WTC11 (cell line): Measurements from ENCODE around the gene HYDIN. TPM values are rescaled to one million over a fixed set of nuclear protein-coding genes. Genes with fewer than 3 reads are reported as not detected.

ENCODE experiments used
- ATAC-seq: fragments of 200-7000 bp; cut with Tn5 transposase; 2 replicates; pipeline ENCODE4 v1.10.0; 2021; ENCODE audit warnings: mild to moderate bottlenecking, moderate library complexity
- CTCF ChIA-PET: fragments of 300-600 bp; sonication (Branson Sonifier 250); formaldehyde crosslinking; loops from one replicate; lab custom pipeline; 2021; ENCODE audit warnings: antibody characterized with exemption; lab: Charles Lee
- POLR2A ChIA-PET: fragments of 350-600 bp; sonication (Branson Sonifier 250); formaldehyde crosslinking; loops from one replicate; lab custom pipeline; 2021; ENCODE audit warnings: antibody characterized with exemption; lab: Charles Lee
- DNase-seq: peaks from one replicate; pipeline ENCODE4 v3.0.0; 2021; ENCODE audit warnings: low spot score
- H3K27ac Mint-ChIP-seq: 2 replicates; pipeline ENCODE4 v1.8.0; 2021; ENCODE audit warnings: mixed read lengths
- H3K27me3 Mint-ChIP-seq: 2 replicates; pipeline ENCODE4 v1.8.0; 2021; ENCODE audit warnings: low read depth, mild to moderate bottlenecking, moderate library complexity, mixed read lengths
- H3K36me3 Mint-ChIP-seq: 2 replicates; pipeline ENCODE4 v1.8.0; 2021; ENCODE audit warnings: mixed read lengths
- H3K4me1 Mint-ChIP-seq: 2 replicates; pipeline ENCODE4 v1.8.0; 2022; ENCODE audit warnings: mixed read lengths
- H3K4me3 Mint-ChIP-seq: 2 replicates; pipeline ENCODE4 v1.8.0; 2021; ENCODE audit warnings: mild to moderate bottlenecking, moderate library complexity, mixed read lengths
- H3K9me3 Mint-ChIP-seq: 2 replicates; pipeline ENCODE4 v1.8.0; 2021; ENCODE audit warnings: mixed read lengths
- ARID4B ChIP-seq: sonication (generic); formaldehyde crosslinking; IDR thresholded peaks from 2 replicates; pipeline ENCODE4 v1.8.0; 2023; ENCODE audit warnings: missing genetic modification reagents, mild to moderate bottlenecking, borderline replicate concordance
- CREM ChIP-seq: sonication (generic); formaldehyde crosslinking; IDR thresholded peaks from 2 replicates; pipeline ENCODE4 v1.8.1; 2022; ENCODE audit warnings: mild to moderate bottlenecking, missing genetic modification reagents, moderate library complexity
- CTCF ChIP-seq: fragments of 200-600 bp; IDR thresholded peaks from 2 replicates; pipeline ENCODE4 v1.8.0; 2022; ENCODE audit warnings: antibody characterized with exemption
- ERG ChIP-seq: fragments of 250-450 bp; sonication (Bioruptor Pico); IDR thresholded peaks from 2 replicates; pipeline ENCODE4 v1.8.0; 2021; ENCODE audit warnings: mild to moderate bottlenecking
- ESRRA ChIP-seq: sonication (generic); formaldehyde crosslinking; IDR thresholded peaks from 2 replicates; pipeline ENCODE4 v1.8.1; 2022; ENCODE audit warnings: mild to moderate bottlenecking, missing genetic modification reagents, borderline replicate concordance
- GRHL2 ChIP-seq: fragments of 250-450 bp; sonication (Bioruptor Pico); IDR thresholded peaks from 2 replicates; pipeline ENCODE4 v1.8.0; 2022; ENCODE audit warnings: mild to moderate bottlenecking, moderate library complexity; ENCODE audit not compliant: insufficient replicate concordance, severe bottlenecking
- IRF2 ChIP-seq: sonication (generic); formaldehyde crosslinking; IDR thresholded peaks from 2 replicates; pipeline ENCODE4 v1.8.0; 2022; ENCODE audit warnings: low read depth, missing genetic modification reagents, borderline replicate concordance
- KAT7 ChIP-seq: sonication (generic); formaldehyde crosslinking; IDR thresholded peaks from 2 replicates; pipeline ENCODE4 v1.8.1; 2023; ENCODE audit warnings: missing genetic modification reagents, mild to moderate bottlenecking, borderline replicate concordance
- MAX ChIP-seq: sonication (generic); formaldehyde crosslinking; IDR thresholded peaks from 2 replicates; pipeline ENCODE4 v1.8.0; 2022; ENCODE audit warnings: mild to moderate bottlenecking, missing genetic modification reagents
- MYBL2 ChIP-seq: sonication (generic); formaldehyde crosslinking; IDR thresholded peaks from 2 replicates; pipeline ENCODE4 v1.8.1; 2023; ENCODE audit warnings: mild to moderate bottlenecking, moderate library complexity, missing genetic modification reagents
- NR3C1 ChIP-seq: sonication (generic); formaldehyde crosslinking; conservative IDR thresholded peaks from 2 replicates; pipeline ENCODE4 v1.8.1; 2023; ENCODE audit warnings: low read depth, mild to moderate bottlenecking, missing genetic modification reagents
- RORB ChIP-seq: fragments of 250-450 bp; sonication (Bioruptor Pico); IDR thresholded peaks from 2 replicates; pipeline ENCODE4 v1.9.0; 2021; ENCODE audit warnings: mild to moderate bottlenecking
- SOX15 ChIP-seq: fragments of 250-450 bp; sonication (Bioruptor Pico); IDR thresholded peaks from 2 replicates; pipeline ENCODE4 v1.9.0; 2021; ENCODE audit warnings: mild to moderate bottlenecking
- TEAD4 ChIP-seq: sonication (generic); formaldehyde crosslinking; IDR thresholded peaks from 2 replicates; pipeline ENCODE4 v1.8.0; 2022; ENCODE audit warnings: mild to moderate bottlenecking, missing genetic modification reagents
- USF2 ChIP-seq: sonication (generic); formaldehyde crosslinking; IDR thresholded peaks from 2 replicates; pipeline ENCODE4 v1.8.1; 2023; ENCODE audit warnings: mild to moderate bottlenecking, missing genetic modification reagents, moderate library complexity
- ZBTB21 ChIP-seq: sonication (generic); formaldehyde crosslinking; IDR thresholded peaks from 2 replicates; pipeline ENCODE4 v1.8.1; 2023; ENCODE audit warnings: mild to moderate bottlenecking, missing genetic modification reagents, borderline replicate concordance
- ZBTB43 ChIP-seq: sonication (generic); formaldehyde crosslinking; IDR thresholded peaks from 2 replicates; pipeline ENCODE4 v1.8.1; 2023; ENCODE audit warnings: mild to moderate bottlenecking, missing genetic modification reagents
- ZNF317 ChIP-seq: sonication (generic); formaldehyde crosslinking; IDR thresholded peaks from 2 replicates; pipeline ENCODE4 v1.8.1; 2023; ENCODE audit warnings: low read depth, mild to moderate bottlenecking, moderate library complexity, missing genetic modification reagents, borderline replicate concordance
- ZNF512 ChIP-seq: sonication (generic); formaldehyde crosslinking; IDR thresholded peaks from 2 replicates; pipeline ENCODE4 v1.8.1; 2022; ENCODE audit warnings: missing genetic modification reagents, borderline replicate concordance
- ZNF671 ChIP-seq: fragments of 250-450 bp; sonication (Bioruptor Pico); IDR thresholded peaks from 2 replicates; pipeline ENCODE4 v1.8.0; 2021; ENCODE audit warnings: mild to moderate bottlenecking
- total RNA-seq: library from RNA; stranded (reverse); gene quantifications from 3 replicates; pipeline ENCODE4 v1.2.3, GENCODE V29; 2021

HYDIN gene
- total RNA-seq, 1 experiment from 2014 or later = 2.6 TPM

- TF ChIP-seq ARID4B (CRISPR knock-in tag) (no peak), ESRRA (CRISPR knock-in tag) (no peak), KAT7 (CRISPR knock-in tag) (no peak), ZBTB43 (CRISPR knock-in tag) (no peak), TEAD4 (CRISPR knock-in tag) (no peak)
These were observed 455.1 kb downstream of the HYDIN start (continued) for GRCh38 chr16:70775399-70775798.

- CTCF ChIA-PET = no interaction called here
- POLR2A ChIA-PET = no interaction called here
- TF ChIP-seq USF2 (CRISPR knock-in tag) = no peak
- TF ChIP-seq ZNF317 (CRISPR knock-in tag) = no peak
- TF ChIP-seq ZNF671 = no peak
- no peak for TF ChIP-seq NR3C1 (CRISPR knock-in tag)
- TF ChIP-seq RORB = no peak
- ATAC-seq (no peak), DNase-seq (no peak)
- Mint-ChIP-seq H3K27me3 (no peaks in the 10 kb centered on the region), H3K36me3 (peaks cover 15% of the 10 kb centered on the region), H3K27ac (no peak overlapping the region), H3K4me3 (no peak overlapping the region), H3K4me1 (peaks cover 2% of the 10 kb centered on the region; the same call in 1 of the 2 replicates), H3K9me3 (no peaks in the 10 kb centered on the region)
These were observed 456.3 kb downstream of the HYDIN start for GRCh38 chr16:70774261-70774660.

- H3K4me1 Mint-ChIP-seq = no peaks in the 10 kb centered on the region
- ATAC-seq (no peak), DNase-seq (no peak)
- POLR2A ChIA-PET = interaction anchor here (1.0 kb wide), 1 partner anchor 86 kb away, joined by 4 read pairs; no protein-coding TSS in a partner anchor
- H3K27me3 Mint-ChIP-seq = no peaks in the 10 kb centered on the region
- TF ChIP-seq ZNF512 (no peak), ZBTB21 (CRISPR knock-in tag) (no peak), IRF2 (CRISPR knock-in tag) (no peak), SOX15 (CRISPR knock-in tag) (no peak), CREM (CRISPR knock-in tag) (no peak), ERG (CRISPR knock-in tag) (no peak), MAX (CRISPR knock-in tag) (no peak), ZBTB43 (CRISPR knock-in tag) (no peak), MYBL2 (CRISPR knock-in tag) (no peak), KAT7 (CRISPR knock-in tag) (no peak), GRHL2 (CRISPR knock-in tag) (no peak), ESRRA (CRISPR knock-in tag) (no peak), CTCF (no peak)
- H3K4me3 Mint-ChIP-seq = no peak overlapping the region
- no peaks in the 10 kb centered on the region for H3K9me3 Mint-ChIP-seq
- CTCF ChIA-PET = interaction anchor here (0.7 to 4.1 kb wide), 7 partner anchors 8 to 161 kb away, joined by 3 to 142 read pairs (median 9); no protein-coding TSS in a partner anchor
- H3K36me3 Mint-ChIP-seq = peaks cover 10% of the 10 kb centered on the region; the same call in 1 of the 2 replicates
- no peak overlapping the region for H3K27ac Mint-ChIP-seq
These were observed 458.0 kb downstream of the HYDIN start for GRCh38 chr16:70772493-70772892.
